ENCODE results near the gene RAB37. TPM values are rescaled to one million over a fixed set of nuclear protein-coding genes. Genes with fewer than 3 reads are reported as not detected.

Gene RAB37
- total RNA-seq, 4 donors from 2014 or later: 1.2 to 5.1 (median 2.0) TPM

GRCh38 chr17:74703311-74703710 is 33.7 kb upstream of the RAB37 start:
- TF ChIP-seq POLR2A (IDR thresholded peaks at IDR 0.05): no peak
- no peak for TF ChIP-seq EP300 (IDR thresholded peaks at IDR 0.05)
- TF ChIP-seq POLR2AphosphoS5 (IDR thresholded peaks at IDR 0.05): no peak
- TF ChIP-seq CTCF (IDR thresholded peaks at IDR 0.05): no peak

GRCh38 chr17:74704544-74704943 is 32.5 kb upstream of the RAB37 start:
- no peaks in the 10 kb centered on the region for H3K4me1 ChIP-seq
- peaks cover 32% of the 10 kb centered on the region for H3K27me3 ChIP-seq
- H3K27ac ChIP-seq: no peak overlapping the region
- no peak overlapping the region for H3K4me3 ChIP-seq
- ATAC-seq: no peak
- H3K36me3 ChIP-seq: no peaks in the 10 kb centered on the region
- H3K9me3 ChIP-seq: no peaks in the 10 kb centered on the region
- WGBS, 2 donors (ENCODE audit: low coverage in 1 of 2): 82 to 87% methylated on average over 3 to 5 of the region's 8 CpGs
- no peak for TF ChIP-seq EP300 (IDR thresholded peaks at IDR 0.05)
- no peak for TF ChIP-seq POLR2A (IDR thresholded peaks at IDR 0.05)
- no peak for TF ChIP-seq POLR2AphosphoS5 (IDR thresholded peaks at IDR 0.05)
- TF ChIP-seq CTCF (IDR thresholded peaks at IDR 0.05): no peak

More at GRCh38 chr17:74703311-74703710, 33.7 kb upstream of the RAB37 start:
- Histone ChIP-seq H3K27ac (no peak overlapping the region), H3K4me3 (no peak overlapping the region), H3K27me3 (peaks cover 30% of the 10 kb centered on the region), H3K9me3 (no peaks in the 10 kb centered on the region), H3K4me1 (no peaks in the 10 kb centered on the region), H3K36me3 (no peaks in the 10 kb centered on the region)
- WGBS, 2 donors (ENCODE audit: low coverage in 1 of 2): 63% methylated on average over 2 of the region's 2 CpGs; no CpG with 5 or more reads in 1 of the 2 donors
- no peak for ATAC-seq

DNA sequence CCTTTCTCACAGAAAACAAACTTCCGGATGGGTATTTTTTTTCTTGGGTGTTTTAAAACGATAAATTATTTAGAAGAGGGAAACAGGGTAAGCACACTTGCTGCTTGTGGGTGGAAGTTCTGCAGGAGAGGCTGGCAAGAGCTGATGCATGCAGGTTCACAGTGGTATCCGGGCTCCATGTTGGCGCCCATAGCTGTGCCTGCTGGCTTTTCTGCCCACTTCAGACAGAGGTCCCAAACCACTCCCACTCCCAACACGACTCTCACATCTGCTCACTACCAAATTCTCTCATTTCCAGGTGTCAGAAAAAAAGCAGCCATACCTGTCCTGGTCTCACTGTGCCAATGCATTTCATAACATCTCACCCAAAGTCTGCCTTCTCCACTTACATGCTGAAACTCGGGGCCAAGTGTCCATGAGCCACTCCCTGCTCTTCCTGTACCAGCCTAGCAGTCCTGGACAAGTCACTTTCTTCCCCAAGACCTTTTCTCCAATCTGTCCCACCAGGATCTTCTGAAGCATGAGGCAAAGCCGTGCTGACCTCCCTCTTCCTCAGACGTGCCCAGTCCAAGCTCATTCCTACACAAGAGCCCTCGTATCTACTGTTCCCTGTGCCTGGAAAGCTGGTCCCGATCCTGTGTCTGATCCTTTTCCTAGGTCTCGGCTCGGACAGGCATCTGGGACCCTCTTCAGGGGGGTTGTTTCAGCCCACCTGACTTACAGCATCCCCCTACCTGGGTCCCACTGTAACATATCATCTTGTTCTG is 25.8 kb upstream of the RAB37 start:
- Histone ChIP-seq H3K4me3 (no peak overlapping the region), H3K36me3 (no peaks in the 10 kb centered on the region), H3K4me1 (no peaks in the 10 kb centered on the region), H3K9me3 (no peaks in the 10 kb centered on the region), H3K27ac (no peak overlapping the region), H3K27me3 (peaks cover 56% of the 10 kb centered on the region)
- TF ChIP-seq EP300 (IDR thresholded peaks at IDR 0.05) (no peak), POLR2AphosphoS5 (IDR thresholded peaks at IDR 0.05) (no peak), CTCF (IDR thresholded peaks at IDR 0.05) (no peak)
- no peak for ATAC-seq
- 59 to 65% methylated on average over 7 to 12 of the region's 12 CpGs for WGBS, 2 donors (ENCODE audit: low coverage in 1 of 2)

DNA sequence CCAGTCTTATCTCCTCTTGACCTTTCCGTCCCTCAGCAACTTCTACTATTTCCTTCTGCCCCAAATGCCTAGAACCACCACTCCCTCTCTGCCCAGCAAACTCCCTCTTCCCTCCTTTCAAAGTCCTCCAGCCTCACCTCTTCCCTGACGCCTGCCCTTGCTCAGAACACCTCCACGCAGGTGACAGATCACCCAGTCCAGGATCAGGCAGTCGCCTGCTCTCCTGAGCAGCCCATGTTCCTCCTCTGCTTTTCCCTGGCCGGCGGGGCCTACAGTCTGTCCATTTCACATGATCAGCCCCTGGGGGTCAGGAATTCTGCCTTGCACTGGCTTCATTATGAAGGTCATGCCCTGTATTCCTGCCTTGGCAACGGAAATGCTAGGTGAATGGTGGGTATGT is 24.8 kb upstream of the RAB37 start:
- Histone ChIP-seq H3K27ac (no peak overlapping the region), H3K36me3 (no peaks in the 10 kb centered on the region), H3K4me3 (no peak overlapping the region), H3K27me3 (peaks cover 52% of the 10 kb centered on the region), H3K4me1 (no peaks in the 10 kb centered on the region), H3K9me3 (no peaks in the 10 kb centered on the region)
- 36 to 71% methylated on average over 1 to 2 of the region's 7 CpGs for WGBS, 2 donors (ENCODE audit: low coverage in 1 of 2)
- TF ChIP-seq EP300 (IDR thresholded peaks at IDR 0.05): no peak
- no peak for TF ChIP-seq POLR2AphosphoS5 (IDR thresholded peaks at IDR 0.05)
- no peak for TF ChIP-seq CTCF (IDR thresholded peaks at IDR 0.05)
- ATAC-seq: no peak

DNA sequence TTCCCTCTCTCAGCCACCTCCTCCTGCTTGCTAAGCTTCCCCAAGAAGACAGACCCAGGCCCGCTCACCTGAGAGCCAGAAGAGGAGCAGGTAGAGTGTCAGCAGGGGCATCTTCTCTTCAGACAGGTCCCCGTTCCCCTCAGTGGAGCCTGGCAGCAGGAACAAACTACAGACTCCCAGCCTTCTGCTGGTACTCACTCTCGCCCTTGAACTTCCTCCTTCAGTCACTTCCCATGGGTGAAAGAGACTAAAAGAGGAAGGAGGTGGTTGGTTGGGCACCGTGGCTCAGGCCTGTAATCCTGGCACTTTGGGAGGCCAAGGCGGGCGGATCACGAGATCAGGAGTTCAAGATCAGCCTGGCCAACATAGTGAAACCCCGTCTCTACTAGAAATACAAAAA is 24.3 kb upstream of the RAB37 start, which contains the start of gene CD300LF:
Gene CD300LF (minus strand): TSS at position 168 of the 400 bp plus-strand sequence. CDS start 57 bp downstream, at position 111.
- 39 to 60% methylated on average over 1 to 5 of the region's 8 CpGs for WGBS, 2 donors (ENCODE audit: low coverage in 1 of 2)
- no peak within 1 kb of the TSS for H3K4me3 ChIP-seq
- no peak for ATAC-seq

More for the DNA sequence above, 24.3 kb upstream of the RAB37 start, which contains the start of gene CD300LF:
- no peaks in the 10 kb centered on the region for H3K36me3 ChIP-seq
- H3K9me3 ChIP-seq: no peaks in the 10 kb centered on the region
- peaks cover 54% of the 10 kb centered on the region for H3K27me3 ChIP-seq
- H3K27ac ChIP-seq: no peak within 1 kb of the TSS
- TF ChIP-seq POLR2AphosphoS5 (IDR thresholded peaks at IDR 0.05): no peak
- TF ChIP-seq CTCF (IDR thresholded peaks at IDR 0.05): no peak
- TF ChIP-seq POLR2A (IDR thresholded peaks at IDR 0.05): no peak
- no peak for TF ChIP-seq EP300 (IDR thresholded peaks at IDR 0.05)
- H3K4me1 ChIP-seq: no peaks in the 10 kb centered on the region
